D721Med (cell line): Measurements from ENCODE around the gene SPECC1L.

Experiments
- DNase-seq: peaks from one replicate; pipeline ENCODE4 v3.0.0; 2011; ENCODE audit warnings: low spot score; ENCODE audit not compliant: insufficient read length
- FAIRE-seq: peaks from 2 replicates; lab custom pipeline; 2011; peaks lifted over from hg19 to GRCh38; lab: Jason Lieb, UNC
- CTCF ChIP-seq: IDR thresholded peaks from 2 replicates; pipeline ENCODE4 v1.5.1; 2012; ENCODE audit warnings: mild to moderate bottlenecking, control low read depth; ENCODE audit not compliant: insufficient read depth; ENCODE audit errors: missing control alignments

The SPECC1L gene

GRCh38 chr22:24413271-24413670 lies 142.6 kb downstream of the SPECC1L start:
- DNase-seq (no peak), FAIRE-seq (no peak)
- no peak for TF ChIP-seq CTCF

- TF ChIP-seq CTCF, result no peak
- peak; percentile 10 for DNase-seq
- no peak for FAIRE-seq
Measured at GRCh38 chr22:24413736-24414385, 143.2 kb downstream of the SPECC1L start.

- no peak for DNase-seq
- FAIRE-seq, result no peak
- TF ChIP-seq CTCF, result no peak
Measured at GRCh38 chr22:24414523-24414922, 143.9 kb downstream of the SPECC1L start.

GRCh38 chr22:24414984-24415945 lies 144.6 kb downstream of the SPECC1L start:
- FAIRE-seq (no peak), DNase-seq (no peak)
- no peak for TF ChIP-seq CTCF

GRCh38 chr22:24416095-24416494 lies 145.5 kb downstream of the SPECC1L start:
- FAIRE-seq, result no peak
- no peak for DNase-seq
- no peak for TF ChIP-seq CTCF

GRCh38 chr22:24416611-24417010 lies 146.0 kb downstream of the SPECC1L start:
- DNase-seq, result no peak
- TF ChIP-seq CTCF, result no peak
- FAIRE-seq, result no peak
